Stimulated activated CD8-positive, alpha-beta memory T cell treated with anti-CD3 and anti-CD28 coated beads, Interleukin-7, amount 100 ng/mL, for 4 hours (primary cell): ENCODE data around the gene MXI1.

ENCODE experiments used
- DNase-seq, 2 donors: peaks; one replicate each; pipeline ENCODE4 v3.0.0-alpha.2; 2020; ENCODE audit warnings: low read depth in 2 of 2

The MXI1 gene

DNA sequence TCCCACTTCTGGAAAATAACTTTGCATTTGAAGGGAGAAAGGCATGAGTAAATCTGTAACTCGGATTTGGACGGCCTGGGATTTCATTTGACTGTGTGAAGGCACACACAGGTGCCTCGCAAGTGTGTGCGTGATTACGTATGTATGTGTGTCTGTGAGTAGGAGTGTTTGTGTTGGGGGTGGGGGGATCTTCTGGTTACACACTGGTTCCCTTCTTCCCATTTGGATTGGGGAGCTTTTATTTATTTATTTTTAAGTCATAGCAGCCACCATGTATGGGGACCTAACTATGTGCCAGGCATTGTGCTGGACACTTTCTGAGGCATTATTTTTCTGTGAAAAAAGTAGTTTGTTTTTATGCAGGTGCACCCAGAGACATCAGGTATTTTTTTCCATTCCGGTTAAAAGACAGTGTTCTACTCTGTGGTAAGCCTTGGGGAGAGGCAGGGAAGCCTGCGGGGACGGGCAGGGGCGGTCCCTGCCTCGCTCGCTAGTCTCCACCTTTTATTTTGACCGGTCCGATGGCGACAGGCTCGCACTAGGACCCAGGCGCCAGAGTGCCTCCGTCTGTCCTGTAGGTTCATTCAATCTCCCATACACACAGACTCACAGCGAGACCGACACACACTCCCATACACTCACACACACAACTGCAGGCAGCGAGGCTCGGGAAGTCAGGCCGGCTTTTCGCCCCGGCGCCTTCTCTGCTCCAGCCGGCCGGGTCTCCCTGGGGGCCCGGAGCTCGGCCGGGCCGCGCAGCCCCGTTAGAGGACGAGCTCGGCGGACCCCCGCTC, at the start of gene MXI1:
Gene MXI1, plus strand, starts transcription at position 595 of the 794 bp plus-strand sequence. CDS start 204 bp downstream, outside the sequence.
- no peak for DNase-seq

DNA sequence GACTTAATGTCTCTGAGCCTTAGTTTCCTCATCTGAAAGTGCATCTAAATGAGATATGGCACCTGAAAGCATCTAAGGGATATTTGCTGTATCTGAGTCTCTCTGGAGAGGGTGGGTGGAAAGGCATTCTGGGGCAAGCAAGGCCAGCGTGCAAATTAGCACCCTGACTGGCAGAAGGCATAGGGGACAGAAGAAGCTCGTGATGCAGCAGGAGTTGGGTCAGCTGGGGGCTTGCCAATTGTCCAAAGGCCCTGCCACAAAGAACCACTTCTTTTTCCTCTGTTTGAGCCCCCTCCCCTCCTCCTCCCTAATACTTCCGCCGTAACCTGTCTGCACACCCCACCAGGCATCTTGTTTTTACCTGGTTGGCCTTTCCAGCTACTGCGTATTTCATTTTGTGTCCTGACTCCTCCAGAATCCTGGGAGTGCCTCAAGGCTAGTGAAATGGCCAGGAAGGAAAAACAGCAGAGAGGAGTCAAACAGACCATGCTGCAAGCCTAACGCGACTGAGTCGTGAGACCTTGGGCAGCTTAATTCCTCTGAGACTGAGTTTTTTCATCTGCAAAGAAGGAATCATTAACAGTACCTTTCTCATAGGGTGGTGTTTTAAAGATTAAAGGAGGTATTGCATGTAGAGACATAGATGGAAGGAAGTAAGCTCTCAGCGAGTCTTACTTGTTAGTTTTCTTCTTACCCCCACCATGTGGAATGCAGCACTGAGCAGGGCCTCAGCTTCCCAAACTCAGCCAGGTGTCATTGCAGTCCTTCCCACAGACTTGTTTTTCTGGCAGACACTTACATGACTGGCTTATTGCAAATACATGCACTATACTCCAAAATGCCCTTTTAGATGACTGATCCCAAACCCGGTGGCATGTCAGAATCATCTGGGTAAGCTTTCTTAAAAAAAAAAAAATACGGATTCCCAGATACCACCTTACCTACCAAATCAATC, 49.1 kb upstream of the MXI1 start:
- DNase-seq: no peak

DNA sequence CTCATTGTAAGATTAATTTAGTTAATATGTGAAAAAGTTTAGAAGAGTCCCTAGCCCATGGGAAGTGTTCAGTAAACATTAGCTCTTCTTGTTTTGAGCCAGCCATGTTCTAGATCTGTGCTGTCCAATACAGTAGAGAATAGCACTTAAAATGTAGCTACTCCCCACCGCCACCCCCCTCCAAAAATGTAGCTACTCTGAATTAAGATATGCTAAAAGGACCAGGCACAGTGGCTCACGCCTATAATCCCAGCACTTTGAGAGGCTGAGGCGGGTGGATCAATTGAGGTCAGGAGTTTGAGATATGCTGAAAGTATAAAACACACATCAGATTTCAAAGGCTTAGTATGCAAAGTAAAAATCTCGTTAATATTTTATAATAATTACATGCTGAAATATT, 47.3 kb upstream of the MXI1 start:
- no peak for DNase-seq

DNA sequence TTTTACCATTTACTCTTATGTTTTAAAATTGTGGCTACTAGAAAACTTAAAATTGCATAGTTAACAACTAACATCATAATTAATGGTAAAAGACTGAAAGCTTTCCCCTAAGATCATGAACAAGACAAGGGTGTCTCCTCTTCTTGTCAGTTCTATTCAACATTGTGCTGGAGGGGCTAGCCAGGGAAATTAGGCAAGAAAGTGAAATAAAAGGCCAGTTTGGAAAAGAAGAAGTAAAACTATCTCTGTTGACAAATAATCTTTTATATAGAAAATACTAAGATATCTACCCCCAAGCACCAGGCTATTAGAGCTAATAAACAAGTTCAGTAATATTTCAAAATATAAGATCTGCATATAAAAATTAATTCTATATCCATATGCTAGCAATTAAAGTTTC, 46.9 kb upstream of the MXI1 start:
- DNase-seq: no peak

DNA sequence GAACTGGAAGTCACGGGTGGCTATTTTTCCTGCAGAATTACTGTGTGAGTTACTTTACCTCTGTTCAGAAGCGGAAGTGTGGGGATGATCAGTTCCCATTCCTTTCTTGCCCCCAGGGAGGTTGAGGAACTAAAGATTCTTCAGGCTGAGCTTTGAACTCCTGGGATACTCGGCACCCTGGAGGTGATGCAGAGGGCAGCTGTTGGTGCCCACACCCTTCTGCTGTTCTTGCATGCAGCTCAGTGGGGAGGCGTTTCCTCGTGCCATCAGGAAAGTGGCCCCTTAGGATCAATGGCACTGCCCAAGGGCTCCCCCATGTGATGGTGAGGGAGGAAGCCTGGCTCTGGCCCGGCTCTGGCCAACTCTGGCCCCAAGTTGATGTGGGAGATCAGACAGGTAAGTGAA, 44.7 kb upstream of the MXI1 start:
- no peak for DNase-seq

DNA sequence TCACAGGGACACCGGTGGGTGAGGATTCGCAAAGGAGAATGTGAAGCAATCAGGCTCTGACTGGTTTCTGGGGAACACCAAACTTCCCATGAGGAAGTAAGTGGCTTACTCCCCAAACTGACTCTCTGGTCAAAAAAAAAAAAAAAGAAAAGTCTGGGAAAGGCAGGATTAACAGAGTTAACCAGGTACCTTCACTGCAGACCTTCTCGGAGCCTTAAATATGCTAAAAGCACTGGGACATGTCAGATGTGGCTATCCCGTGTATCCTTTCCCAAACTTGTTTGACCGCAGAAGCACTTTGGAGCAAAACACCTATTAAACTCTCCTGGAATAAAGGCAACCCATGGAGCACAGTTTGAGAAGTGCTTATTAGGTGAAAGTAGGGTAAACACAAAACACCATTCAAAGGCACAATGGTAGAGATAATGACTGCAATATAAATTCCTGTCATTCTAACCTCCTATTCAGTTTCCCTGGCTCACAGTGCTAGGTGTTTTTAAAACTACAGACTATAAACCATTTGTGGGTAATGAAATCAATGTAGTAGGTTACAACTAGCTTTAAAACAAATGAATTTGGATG, 44.1 kb upstream of the MXI1 start:
- no peak for DNase-seq

DNA sequence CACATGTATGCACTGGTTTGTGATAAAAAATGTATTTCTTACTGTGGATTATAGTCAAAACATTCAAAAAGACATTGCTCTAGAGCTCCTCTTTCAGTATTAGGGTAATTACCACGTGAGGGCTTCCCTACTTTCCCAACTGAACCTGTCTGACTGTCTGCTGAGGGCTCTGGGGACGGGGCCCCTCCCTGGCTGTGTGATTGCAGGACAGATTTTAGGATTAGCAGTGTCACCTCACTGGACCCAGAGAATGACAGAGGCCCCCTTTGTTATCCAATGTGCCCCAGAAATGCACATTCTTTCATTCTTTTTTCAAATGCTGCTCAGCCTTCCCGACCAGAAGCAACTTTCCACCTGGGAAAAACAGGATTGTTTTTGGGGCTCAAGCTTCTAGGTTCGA, 43.6 kb upstream of the MXI1 start:
- no peak for DNase-seq

DNA sequence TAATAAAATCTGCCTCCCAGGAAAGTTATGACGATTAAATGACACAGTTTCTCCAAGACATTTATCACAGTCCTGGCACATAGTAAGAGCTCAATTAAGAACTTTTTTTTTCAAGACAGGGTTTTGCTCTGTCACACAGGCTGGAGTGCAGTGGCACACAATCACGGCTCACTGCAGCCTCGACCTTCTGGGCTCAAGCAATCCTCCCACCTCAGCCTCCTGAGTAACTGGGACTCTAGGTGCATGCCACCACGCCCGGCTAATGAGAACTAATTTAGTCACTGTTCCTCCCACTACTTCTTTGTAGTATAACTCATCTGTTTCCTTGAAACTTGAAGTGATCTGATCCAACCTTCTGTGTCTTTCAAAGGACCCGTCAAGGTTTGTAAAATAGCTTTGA, 42.2 kb upstream of the MXI1 start:
- no peak for DNase-seq

DNA sequence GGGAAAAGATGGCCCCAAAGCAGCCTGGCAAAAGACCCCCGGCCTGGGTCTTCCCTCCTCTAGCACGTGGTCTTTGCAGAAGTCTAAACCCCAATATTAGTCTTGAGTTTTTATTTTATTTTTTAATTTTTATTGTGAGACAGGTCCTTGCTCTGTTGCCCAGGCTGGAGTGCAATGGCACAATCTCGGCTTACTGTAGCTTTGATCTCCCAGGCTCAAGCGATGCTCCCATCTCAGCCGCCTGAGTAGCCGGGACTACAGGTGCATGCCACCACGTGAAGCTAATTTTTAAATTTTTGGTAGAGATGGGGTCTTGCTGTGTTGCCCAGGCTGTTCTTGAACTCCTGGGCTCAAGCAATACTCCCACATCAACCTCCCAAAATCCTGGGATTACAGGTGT, 40.3 kb upstream of the MXI1 start:
- no peak for DNase-seq

DNA sequence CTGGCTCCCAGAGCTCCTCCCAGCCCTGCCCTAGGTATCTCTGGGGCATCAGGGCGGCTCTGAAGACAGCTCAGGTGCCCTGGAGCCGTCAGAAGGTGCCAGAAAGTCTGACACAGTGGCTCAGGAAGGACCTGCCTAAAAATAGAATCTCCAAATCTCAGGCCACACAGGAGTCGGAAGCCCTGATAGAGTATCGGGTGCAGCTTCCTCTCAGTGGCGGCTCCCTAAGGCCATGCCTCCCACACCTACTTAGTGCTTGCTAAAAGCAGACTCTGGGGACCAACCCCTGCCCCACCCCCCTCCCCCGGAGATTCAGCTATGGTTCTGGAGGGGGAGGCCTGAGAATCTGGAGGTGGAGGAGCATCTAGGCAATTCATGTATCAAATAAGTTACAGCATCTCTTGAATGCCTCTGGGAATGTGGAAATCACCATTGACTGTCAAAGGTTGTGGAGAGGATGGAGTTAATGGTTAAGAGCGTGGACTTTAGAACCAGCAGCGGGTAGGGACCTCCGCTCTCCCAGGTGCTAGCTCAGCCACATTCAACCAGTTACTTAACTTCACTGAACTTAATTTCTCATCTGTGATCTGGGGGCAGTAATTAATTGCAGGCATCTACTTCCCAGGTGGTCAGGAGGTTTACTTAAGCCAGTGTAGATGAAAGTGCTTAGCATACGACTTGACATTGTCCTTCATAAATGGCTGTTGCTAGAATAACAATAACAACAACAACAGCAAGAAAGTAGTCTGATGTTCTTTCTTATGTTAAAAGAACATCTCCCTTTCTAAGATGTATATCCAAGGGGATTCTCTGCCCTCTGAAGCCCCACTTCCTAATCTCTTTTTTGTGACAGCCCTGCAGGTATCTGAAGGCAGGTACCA, 38.6 kb upstream of the MXI1 start:
- DNase-seq: no peak

DNA sequence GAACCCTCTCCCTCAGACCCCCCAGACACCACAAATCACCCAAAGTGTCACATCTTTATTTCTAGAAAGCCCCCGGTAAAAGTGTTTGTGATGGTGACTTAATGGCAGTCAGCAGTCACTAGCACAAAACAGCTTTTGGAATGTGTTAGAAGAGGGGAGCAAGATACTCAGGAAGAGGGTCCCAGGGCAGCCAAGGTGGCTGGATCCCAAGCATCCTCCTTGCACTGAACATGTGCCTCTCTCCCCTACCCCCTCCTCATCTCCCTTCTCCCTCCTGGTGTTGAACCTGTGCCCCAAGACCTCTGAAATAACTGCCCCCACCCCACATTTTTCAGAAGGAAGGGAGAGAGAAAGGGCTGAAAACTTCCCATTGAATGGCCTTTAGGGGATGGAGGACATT, 37.8 kb upstream of the MXI1 start:
- DNase-seq: no peak

DNA sequence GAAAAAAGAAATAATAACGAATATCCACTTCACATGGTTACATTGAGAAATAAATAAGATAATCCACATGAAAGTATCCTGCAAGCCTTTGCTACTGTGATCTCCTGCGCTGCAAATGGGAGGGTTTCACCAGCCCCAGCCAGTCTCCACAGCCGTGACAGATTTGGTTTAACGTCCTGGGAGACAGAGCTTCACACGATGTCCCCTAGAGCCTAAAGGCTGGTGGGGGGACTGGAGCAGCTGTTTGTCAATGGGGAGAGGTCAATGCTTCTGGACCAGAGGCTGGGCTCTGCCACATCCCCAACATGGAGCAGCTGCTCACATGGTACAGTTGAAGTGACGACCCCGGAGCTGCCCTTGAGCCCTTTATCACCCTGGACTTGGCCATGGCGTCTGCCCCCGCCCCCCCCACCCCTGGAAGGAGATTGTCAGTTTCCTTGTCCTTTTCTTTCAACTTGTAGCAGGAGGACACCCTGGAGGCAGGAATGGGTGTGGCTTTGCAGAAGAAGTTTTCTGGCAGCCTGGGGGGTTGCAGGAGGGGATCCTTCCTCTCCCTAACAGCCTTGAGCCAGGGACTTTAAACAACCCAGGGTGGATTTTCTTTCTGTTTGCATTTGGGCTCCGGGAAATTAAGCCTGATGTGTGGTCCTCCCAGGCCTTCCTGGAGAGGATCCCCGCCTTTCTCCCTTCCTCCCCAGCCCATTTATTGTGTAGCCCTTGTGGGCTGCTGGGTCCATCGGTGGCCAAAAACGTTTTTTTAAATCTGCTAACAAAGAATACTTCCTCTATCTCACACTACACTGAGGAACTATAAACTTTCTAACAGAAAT, 37.0 kb upstream of the MXI1 start:
- no peak for DNase-seq

DNA sequence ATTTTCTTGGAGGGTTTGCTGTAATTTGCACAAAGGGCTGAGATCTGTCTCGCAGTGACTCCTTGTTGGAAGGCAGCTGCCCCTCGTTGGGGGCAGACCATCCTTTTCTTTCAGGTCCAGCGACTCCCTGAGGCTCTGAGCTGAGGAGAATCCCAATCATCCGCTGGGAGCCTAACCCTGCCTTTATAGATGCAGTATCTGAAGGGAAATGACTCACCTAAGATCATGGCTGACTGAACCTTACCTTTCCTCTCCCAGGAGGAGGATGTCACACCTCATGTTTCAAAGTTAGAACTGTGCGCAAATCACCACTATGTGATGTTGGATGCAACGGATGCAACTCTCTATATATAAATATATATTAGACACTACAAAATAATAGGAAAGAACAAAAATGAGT, 36.4 kb upstream of the MXI1 start:
- DNase-seq: no peak

DNA sequence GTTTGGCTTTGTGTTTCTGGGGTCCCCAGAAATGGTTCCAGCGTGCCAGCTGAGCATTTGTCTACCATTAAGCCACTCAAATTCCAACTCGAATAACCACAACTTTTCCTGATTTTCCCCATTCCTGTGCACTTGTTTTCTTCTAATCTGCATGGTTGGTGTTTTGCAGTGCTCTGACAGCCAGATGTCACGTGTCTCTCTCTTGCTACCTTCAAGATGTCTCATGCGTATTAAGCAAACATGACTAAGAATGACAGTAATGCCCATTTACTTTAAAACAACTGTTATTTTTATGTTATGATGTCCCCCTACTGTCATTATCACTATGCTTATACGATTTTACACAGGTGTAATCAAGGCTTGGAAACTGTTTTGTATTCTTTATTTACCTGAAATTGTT, 35.2 kb upstream of the MXI1 start:
- no peak for DNase-seq

DNA sequence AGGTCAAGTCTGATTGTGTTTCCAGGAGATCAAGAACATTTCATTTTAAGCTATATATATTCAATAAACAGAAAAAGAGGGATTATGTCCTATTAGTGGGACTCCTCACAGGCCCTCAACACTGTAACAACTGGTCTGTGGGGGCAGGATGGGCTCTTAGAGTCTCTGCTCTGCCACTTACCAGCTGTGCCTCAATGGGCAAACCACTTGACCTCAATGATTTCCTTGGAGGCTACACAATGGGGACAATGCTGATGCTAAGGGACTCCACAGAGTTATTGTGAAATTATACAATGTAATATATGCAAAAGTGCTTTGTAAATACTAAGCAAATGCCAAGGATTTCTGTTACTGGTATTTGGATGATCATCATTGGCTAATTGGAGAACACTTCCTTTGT, 33.2 kb upstream of the MXI1 start:
- no peak for DNase-seq

DNA sequence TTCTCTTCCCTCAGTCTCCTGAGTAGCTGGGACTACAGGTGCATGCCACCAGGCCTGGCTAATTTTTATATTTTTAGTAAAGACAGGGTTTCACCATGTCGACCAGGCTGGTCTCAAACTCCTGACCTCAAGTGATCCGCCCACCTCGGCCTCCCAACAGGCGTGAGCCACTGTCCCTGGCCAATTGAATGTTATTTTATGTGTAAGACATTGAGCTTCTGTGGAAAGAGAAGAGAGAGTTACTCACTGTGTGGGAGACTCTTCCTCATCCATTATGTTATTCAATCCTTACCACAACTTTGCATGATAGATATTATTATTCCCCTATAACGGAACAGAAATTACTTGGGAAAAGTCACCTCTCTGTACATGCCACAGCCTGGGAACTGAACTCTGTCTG, 32.6 kb upstream of the MXI1 start:
- no peak for DNase-seq

DNA sequence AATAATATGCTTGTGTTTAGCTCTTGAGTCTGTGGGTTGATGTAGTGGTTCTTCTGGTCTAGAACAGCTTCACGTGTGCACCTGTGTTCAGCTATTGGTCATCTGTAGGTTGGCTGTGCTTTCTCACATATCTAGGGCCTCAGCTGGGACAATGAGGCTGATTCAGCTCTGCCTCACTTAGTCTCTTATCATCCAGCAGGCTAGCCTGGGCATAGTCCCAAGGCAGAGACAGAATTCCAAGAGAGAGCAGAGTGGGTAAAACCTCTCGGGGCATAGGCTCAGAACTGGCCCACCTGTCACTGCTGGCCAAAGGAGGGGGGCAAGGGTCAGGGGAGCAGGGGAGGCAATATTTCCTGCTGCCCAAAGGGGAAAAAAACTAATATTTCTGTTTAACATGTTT, 32.0 kb upstream of the MXI1 start:
- DNase-seq: no peak

DNA sequence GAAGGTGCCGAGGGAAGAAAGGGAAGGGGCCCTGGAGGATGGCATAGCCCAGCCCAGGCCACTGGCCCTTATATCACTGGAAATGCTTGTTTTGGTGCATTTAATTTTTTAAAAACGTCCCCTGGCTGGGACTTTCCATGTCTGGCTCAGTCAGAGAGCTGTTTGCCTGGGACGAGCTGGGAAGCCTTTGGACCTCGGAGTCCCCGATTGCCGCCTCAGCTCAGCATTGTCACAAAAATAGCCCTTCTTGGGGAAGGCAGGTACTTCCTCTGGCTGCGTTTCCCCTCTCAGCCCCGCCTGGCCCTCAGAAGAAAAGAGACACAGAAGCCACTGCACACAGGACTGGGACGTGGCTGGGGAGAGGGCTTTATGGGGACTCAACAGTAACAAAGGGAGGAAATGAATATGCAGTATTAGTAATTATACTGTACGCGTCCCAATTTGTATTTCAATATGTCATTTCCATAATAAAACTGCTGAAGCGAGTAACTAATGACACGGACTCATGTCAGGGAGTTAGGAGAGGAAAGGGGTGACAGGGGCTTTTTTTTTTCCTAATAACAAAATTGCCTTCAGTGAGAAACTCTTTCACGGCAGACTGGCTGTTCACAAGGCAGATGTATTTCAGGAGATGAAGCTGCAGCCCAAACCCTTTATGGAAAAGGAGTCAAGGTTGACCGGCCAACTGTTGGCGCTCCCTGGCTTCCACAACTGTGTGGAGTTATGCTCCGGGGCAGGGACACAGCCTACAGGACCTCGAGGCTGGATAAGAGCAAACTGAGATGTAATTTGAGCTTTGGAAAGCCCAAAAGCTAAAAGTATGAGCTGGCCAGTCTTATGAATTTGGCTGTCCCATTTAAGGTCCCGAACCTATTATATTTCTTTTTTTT, 31.0 kb upstream of the MXI1 start:
- DNase-seq: no peak

DNA sequence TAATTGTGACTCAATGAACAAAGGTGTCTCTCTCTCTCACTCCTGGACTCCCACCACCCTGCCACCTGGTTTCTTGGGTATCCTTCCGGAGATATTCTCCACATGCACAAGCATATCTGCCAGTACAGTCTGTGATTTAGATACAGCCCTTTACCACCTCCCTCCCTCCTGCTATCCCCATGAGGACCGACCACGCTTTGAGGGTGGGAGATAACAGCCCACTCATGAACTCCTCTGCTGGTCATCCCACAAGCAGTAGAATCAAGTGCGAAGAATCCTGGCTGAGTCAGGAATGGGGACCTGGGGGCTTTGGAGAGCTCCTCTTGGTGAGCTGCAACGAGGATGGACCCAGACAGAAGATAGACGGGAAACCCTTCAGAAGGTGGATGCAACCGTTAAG, 28.2 kb upstream of the MXI1 start:
- no peak for DNase-seq

DNA sequence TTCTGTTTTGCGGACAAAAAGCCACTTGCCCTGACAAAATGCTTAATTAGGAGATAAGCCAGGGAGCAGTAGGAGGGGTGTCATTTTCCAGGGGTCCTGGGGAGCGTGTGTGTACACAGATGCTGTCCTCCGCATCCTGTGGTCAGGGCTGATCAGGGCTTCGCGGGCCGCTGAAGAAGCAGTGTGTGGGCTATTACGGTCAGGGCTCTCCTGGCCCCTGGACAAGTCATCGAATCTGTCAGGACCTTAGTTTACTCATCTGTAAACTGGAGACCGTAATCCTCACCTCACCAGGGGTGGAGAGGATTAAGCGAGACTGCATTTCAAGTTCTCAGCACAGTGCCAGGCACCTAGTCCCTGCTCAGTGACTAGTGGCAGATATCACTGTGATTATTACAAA, 26.0 kb upstream of the MXI1 start:
- DNase-seq: no peak
